K562 (cell line): ENCODE results near the gene MYO10. TPM values are rescaled to one million over a fixed set of nuclear protein-coding genes. Genes with fewer than 3 reads are reported as not detected.
"Not testable (repeated sequence)": the region's sequence is repeated elsewhere in the genome, so short reads cannot be mapped to it uniquely, and the experiment has no call there.

Experiments
- ATAC-seq: fragments of 200-7000 bp; cut with Tn5 transposase; 3 replicates; pipeline ENCODE4 v1.9.1; 2020; ENCODE audit warnings: moderate library complexity
- BruUV-seq: library from RNA; stranded (reverse); fragments of 400-500 nt; replicated peaks from 2 replicates; lab custom pipeline; 2021; lab: Mats Ljungman, UMichigan
- CTCF ChIA-PET: fragments of 300-600 bp; formaldehyde crosslinking; extraction: SDS; loops from one replicate; lab custom pipeline; 2021; ENCODE audit warnings: low intra/inter-chr PET ratio; lab: Yijun Ruan, JAX
- POLR2A ChIA-PET: fragments of 300-600, 350-650 bp; sonication (Branson Sonifier 250); formaldehyde crosslinking; extraction: SDS; loops from one replicate; lab custom pipeline; 2021; ENCODE audit warnings: antibody characterized with exemption, inconsistent platforms; lab: Yijun Ruan, JAX
- DNase-seq, 4 experiments: peaks; one replicate each; pipeline versions ENCODE4 v3.0.0 to v3.0.0-alpha.2; 2011 to 2018; ENCODE audit warnings: low spot score in 3 of 4, mixed read lengths in 3 of 4; ENCODE audit errors: extremely low read depth in 1 of 4
- FAIRE-seq: peaks from 2 replicates; lab custom pipeline; 2011; peaks lifted over from hg19 to GRCh38; lab: Jason Lieb, UNC
- H2AFZ ChIP-seq: 2 replicates; pipeline ENCODE4 v1.6.0; 2011; ENCODE audit warnings: low read depth, low read length, control low read depth, inconsistent platforms
- H3K27ac ChIP-seq: fragments of 200-600 bp; 3 replicates; pipeline ENCODE4 v1.8.0; 2011; ENCODE audit warnings: low read depth, mild to moderate bottlenecking, control low read depth, inconsistent platforms, low read length, moderate library complexity, mixed read lengths; ENCODE audit errors: extremely low read depth
- H3K27me3 ChIP-seq, 2 experiments: fragments of 300-600 bp in 1 of 2; 2 replicates in 1 of 2; 3 replicates in 1 of 2; pipeline versions ENCODE4 v1.6.0 to v1.8.0; 2011; ENCODE audit warnings: inconsistent platforms in 2 of 2, low read length in 2 of 2, mild to moderate bottlenecking in 1 of 2, mixed read lengths in 1 of 2, moderate library complexity in 1 of 2; ENCODE audit not compliant: control insufficient read depth in 2 of 2, insufficient read depth in 2 of 2
- H3K36me3 ChIP-seq: fragments of 300-600 bp; 3 replicates; pipeline ENCODE4 v1.8.0; 2011; ENCODE audit warnings: mild to moderate bottlenecking, low read length, inconsistent platforms; ENCODE audit not compliant: control insufficient read depth, insufficient read depth
- H3K4me1 ChIP-seq, 2 experiments: fragments of 200-600 bp in 1 of 2; replicated peaks in 1 of 2; 2 replicates in 1 of 2; 3 replicates in 1 of 2; pipeline versions ENCODE4 v1.5.1 to v1.8.0; 2011; ENCODE audit warnings: inconsistent platforms in 2 of 2, low read length in 2 of 2, mild to moderate bottlenecking in 1 of 2, mixed read lengths in 1 of 2, moderate library complexity in 1 of 2; ENCODE audit not compliant: control insufficient read depth in 2 of 2, insufficient read depth in 2 of 2
- H3K4me2 ChIP-seq: 2 replicates; pipeline ENCODE4 v1.6.1; 2011; ENCODE audit warnings: low read length, control low read depth, inconsistent platforms, mixed read lengths; ENCODE audit not compliant: insufficient read depth
- H3K4me3 ChIP-seq: fragments of 200-600 bp; sonication (generic), shearing (Covaris generic); 2 replicates; pipeline ENCODE4 v1.5.1; 2016; ENCODE audit warnings: control low read depth, inconsistent platforms
- H3K79me2 ChIP-seq: fragments of 200-600 bp; 3 replicates; pipeline ENCODE4 v1.8.0; 2011; ENCODE audit warnings: low read length, inconsistent platforms; ENCODE audit not compliant: control insufficient read depth, insufficient read depth
- H3K9ac ChIP-seq, 2 experiments: 2 replicates each; pipeline versions ENCODE4 v1.6.0 to v1.6.1; 2011; ENCODE audit warnings: low read depth in 2 of 2, low read length in 2 of 2, control low read depth in 1 of 2, inconsistent platforms in 1 of 2, mild to moderate bottlenecking in 1 of 2, mixed read lengths in 1 of 2; ENCODE audit not compliant: insufficient read depth in 1 of 2
- H3K9me1 ChIP-seq: one replicate; pipeline ENCODE4 v1.6.0; 2011; ENCODE audit warnings: inconsistent platforms, mild to moderate bottlenecking, low read length, moderate library complexity; ENCODE audit not compliant: control insufficient read depth, insufficient read depth
- H3K9me3 ChIP-seq: replicated peaks from 2 replicates; pipeline ENCODE4 v1.5.1; 2011; ENCODE audit warnings: low read depth, low read length, inconsistent platforms; ENCODE audit not compliant: control insufficient read depth, insufficient read depth
- H4K20me1 ChIP-seq: replicated peaks from 2 replicates; pipeline ENCODE4 v1.6.1; 2011; ENCODE audit warnings: low read length, inconsistent platforms, mixed read lengths; ENCODE audit not compliant: control insufficient read depth, insufficient read depth
- ASH1L ChIP-seq: fragments of 450-650 bp; IDR thresholded peaks from 2 replicates; pipeline ENCODE4 v1.6.1; 2018; ENCODE audit warnings: borderline replicate concordance, mild to moderate bottlenecking, low read depth; ENCODE audit not compliant: partially characterized antibody
- KHSRP ChIP-seq: fragments of 450-650 bp; IDR thresholded peaks from 2 replicates; pipeline ENCODE4 v1.6.1; 2017
- RCOR1 ChIP-seq, 2 experiments: IDR thresholded peaks; 2 replicates each; pipeline ENCODE4 v1.6.1; 2012; ENCODE audit warnings: low read depth in 2 of 2, low read length in 2 of 2, borderline replicate concordance in 1 of 2, improper control_type of control experiment in 1 of 2
- SIN3A ChIP-seq, 2 experiments: fragments of 150-350 bp in 1 of 2; IDR thresholded peaks; 2 replicates each; pipeline ENCODE4 v1.6.1; 2011 to 2016; ENCODE audit warnings: borderline replicate concordance in 2 of 2, low read depth in 2 of 2, low read length in 2 of 2, mild to moderate bottlenecking in 2 of 2, moderate library complexity in 2 of 2; ENCODE audit not compliant: control insufficient read depth in 1 of 2
- TAF7 ChIP-seq: fragments of 450-650 bp; IDR thresholded peaks from 2 replicates; pipeline ENCODE4 v1.6.1; 2016; ENCODE audit warnings: missing genetic modification characterization, missing compliant biosample characterization
- ZNF232 ChIP-seq: sonication (generic); formaldehyde crosslinking; IDR thresholded peaks from 2 replicates; pipeline ENCODE4 v1.8.0; 2022; ENCODE audit warnings: mild to moderate bottlenecking, missing genetic modification reagents
- ZNF766 ChIP-seq: fragments of 200-800 bp; sonication (Bioruptor generic); conservative IDR thresholded peaks from 2 replicates; pipeline ENCODE4 v1.6.1; 2016; ENCODE audit warnings: missing genetic modification characterization, missing compliant biosample characterization
- WGBS: fragments of 100-300 bp; shearing (Covaris generic); methylation state at CpG from one replicate; pipeline ENCODE4 v1.1.6; 2016; ENCODE audit warnings: low coverage, mixed read lengths; ENCODE audit not compliant: insufficient coverage; ENCODE audit errors: missing lambda C conversion rate; 5-methylcytosine and 5-hydroxymethylcytosine counted together
- in situ Hi-C: fragments of 300-500 bp; cut with MboI; formaldehyde crosslinking; loops from 4 replicates; pipeline ENCODE4 v1.15.0; 2018; ENCODE audit warnings: inconsistent platforms, mixed read lengths
- intact Hi-C: fragments of 100-400 bp; cut with micrococcal nuclease; formaldehyde crosslinking; loops from 2 replicates; pipeline ENCODE4 v1.14.2; 2022
- polyA plus RNA-seq, 8 experiments: library from polyadenylated mRNA; depleted of rRNA in 4 of 8; stranded (reverse) in 5 of 8; unstranded in 3 of 8; fragments of >200 nt; fragmentation: Nextera tagmentation in 2 of 8; fragmentation: Illumina TruSeq in 1 of 8; extraction: Ambion mirVana in 2 of 8; extraction: Trizol in 1 of 8; gene quantifications; 2 replicates each; pipeline versions ENCODE4 v1.2.1 to v1.2.3, GENCODE V29; 2011 to 2014; ENCODE audit warnings: inconsistent platforms in 1 of 8, missing spikeins in 1 of 8
- total RNA-seq, 7 experiments: library from RNA; depleted of rRNA in 6 of 7; stranded (reverse); fragments of >200 nt in 6 of 7; fragmentation: Illumina TruSeq in 2 of 7; extraction: Trizol in 2 of 7; gene quantifications; 2 replicates each; pipeline versions ENCODE4 v1.2.1 to v1.2.3, GENCODE V29; 2011 to 2021; ENCODE audit warnings: low replicate concordance in 1 of 7
- TF ChIP-seq, protein P1 (sequence below): fragments of 250-450 bp; sonication (Bioruptor Pico); IDR thresholded peaks from 2 replicates; pipeline ENCODE4 v1.4.0; 2020; ENCODE audit warnings: mild to moderate bottlenecking, moderate library complexity
- TF ChIP-seq, protein P2 (sequence below): fragments of 250-450 bp; sonication (Bioruptor Pico); IDR thresholded peaks from 2 replicates; pipeline ENCODE4 v1.4.0; 2020; ENCODE audit warnings: borderline replicate concordance

The MYO10 gene
- total and polyA plus RNA-seq, 9 of the 15 experiments (the other 6 are each of a cell fraction or from before 2014, with no cell fraction given): 0.04 to 0.24 TPM; not detected in 7

DNA sequence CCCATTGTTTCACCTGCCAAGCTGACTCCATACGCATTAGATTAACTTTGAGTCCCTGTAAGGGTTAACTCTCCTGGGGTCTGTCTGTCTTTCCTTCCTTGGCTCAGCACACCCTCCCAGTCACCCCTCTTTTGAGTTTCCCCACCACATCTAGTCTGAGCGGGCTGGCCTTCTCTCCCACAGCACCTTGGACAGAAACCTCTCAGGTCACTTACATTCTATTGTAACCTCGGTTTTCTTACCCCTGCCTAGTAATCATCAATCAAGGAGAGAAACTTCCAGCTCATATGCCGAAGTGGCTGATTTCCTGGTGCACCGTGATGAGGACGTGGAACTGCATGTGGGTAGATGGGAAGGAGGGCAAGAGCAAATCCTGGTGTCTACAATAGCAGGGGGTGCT lies 102.1 kb downstream of the MYO10 start:
- no TSS peak for BruUV-seq
- intact Hi-C loops: no loop called here

DNA sequence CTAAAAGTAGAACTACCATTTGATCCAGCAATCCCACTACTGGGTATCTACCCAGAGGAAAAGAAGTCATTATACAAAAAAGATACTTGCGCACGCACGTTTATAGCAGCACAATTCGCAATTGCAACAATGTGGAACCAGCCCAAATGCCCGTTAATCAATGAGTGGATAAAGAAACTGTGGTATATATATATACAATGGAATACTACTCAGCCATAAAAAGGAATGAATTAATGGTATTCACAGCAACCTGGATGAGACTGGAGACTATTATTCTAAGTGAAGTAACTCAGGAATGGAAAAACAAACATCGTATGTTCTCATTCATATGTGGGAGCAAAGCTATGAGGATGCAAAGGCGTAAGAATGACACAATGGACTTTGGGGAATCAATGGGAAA lies 104.8 kb downstream of the MYO10 start:
- H3K4me2 ChIP-seq, H3K27me3 ChIP-seq, in situ Hi-C loops, DNase-seq, ATAC-seq, CTCF ChIA-PET, H3K4me1 ChIP-seq, FAIRE-seq, BruUV-seq, H3K9me1 ChIP-seq, H3K4me3 ChIP-seq, H3K79me2 ChIP-seq, H3K9ac ChIP-seq, H2AFZ ChIP-seq, H3K36me3 ChIP-seq, H4K20me1 ChIP-seq, intact Hi-C loops, H3K27ac ChIP-seq, H3K9me3 ChIP-seq, POLR2A ChIA-PET: not testable (repeated sequence)
- 2% methylated on average over 7 of the region's 7 CpGs for WGBS

More for the DNA sequence above, 102.1 kb downstream of the MYO10 start:
- H3K27ac ChIP-seq: no peak overlapping the region
- no peaks in the 10 kb centered on the region for H3K9me3 ChIP-seq
- no peak overlapping the region for H3K9ac ChIP-seq
- H4K20me1 ChIP-seq: no peaks in the 10 kb centered on the region
- H3K79me2 ChIP-seq: no peaks in the 10 kb centered on the region
- no peak for DNase-seq
- H3K4me2 ChIP-seq: no peak overlapping the region
- ATAC-seq: no peak
- no peaks in the 10 kb centered on the region for H3K27me3 ChIP-seq
- H3K36me3 ChIP-seq: no peaks in the 10 kb centered on the region
- in situ Hi-C loops: no loop called here
- TF ChIP-seq, protein P1, sequence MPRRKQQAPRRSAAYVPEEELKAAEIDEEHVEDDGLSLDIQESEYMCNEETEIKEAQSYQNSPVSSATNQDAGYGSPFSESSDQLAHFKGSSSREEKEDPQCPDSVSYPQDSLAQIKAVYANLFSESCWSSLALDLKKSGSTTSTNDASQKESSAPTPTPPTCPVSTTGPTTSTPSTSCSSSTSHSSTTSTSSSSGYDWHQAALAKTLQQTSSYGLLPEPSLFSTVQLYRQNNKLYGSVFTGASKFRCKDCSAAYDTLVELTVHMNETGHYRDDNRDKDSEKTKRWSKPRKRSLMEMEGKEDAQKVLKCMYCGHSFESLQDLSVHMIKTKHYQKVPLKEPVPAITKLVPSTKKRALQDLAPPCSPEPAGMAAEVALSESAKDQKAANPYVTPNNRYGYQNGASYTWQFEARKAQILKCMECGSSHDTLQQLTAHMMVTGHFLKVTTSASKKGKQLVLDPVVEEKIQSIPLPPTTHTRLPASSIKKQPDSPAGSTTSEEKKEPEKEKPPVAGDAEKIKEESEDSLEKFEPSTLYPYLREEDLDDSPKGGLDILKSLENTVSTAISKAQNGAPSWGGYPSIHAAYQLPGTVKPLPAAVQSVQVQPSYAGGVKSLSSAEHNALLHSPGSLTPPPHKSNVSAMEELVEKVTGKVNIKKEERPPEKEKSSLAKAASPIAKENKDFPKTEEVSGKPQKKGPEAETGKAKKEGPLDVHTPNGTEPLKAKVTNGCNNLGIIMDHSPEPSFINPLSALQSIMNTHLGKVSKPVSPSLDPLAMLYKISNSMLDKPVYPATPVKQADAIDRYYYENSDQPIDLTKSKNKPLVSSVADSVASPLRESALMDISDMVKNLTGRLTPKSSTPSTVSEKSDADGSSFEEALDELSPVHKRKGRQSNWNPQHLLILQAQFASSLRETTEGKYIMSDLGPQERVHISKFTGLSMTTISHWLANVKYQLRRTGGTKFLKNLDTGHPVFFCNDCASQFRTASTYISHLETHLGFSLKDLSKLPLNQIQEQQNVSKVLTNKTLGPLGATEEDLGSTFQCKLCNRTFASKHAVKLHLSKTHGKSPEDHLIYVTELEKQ (CRISPR knock-in tag): no peak
- TF ChIP-seq ZNF232 (CRISPR knock-in tag) (no peak), RCOR1 (IDR thresholded peaks at IDR 0.05; ENCODE audit: borderline replicate concordance in 1 of 2, low read depth in 2 of 2, low read length in 2 of 2) (no peak), KHSRP (no peak), SIN3A (IDR thresholded peaks at IDR 0.05; ENCODE audit: borderline replicate concordance in 2 of 2, control insufficient read depth in 1 of 2, low read depth in 2 of 2, low read length in 2 of 2) (no peak), ASH1L (no peak), ZNF766 (no peak), TAF7 (tag) (no peak)
- TF ChIP-seq, protein P2, sequence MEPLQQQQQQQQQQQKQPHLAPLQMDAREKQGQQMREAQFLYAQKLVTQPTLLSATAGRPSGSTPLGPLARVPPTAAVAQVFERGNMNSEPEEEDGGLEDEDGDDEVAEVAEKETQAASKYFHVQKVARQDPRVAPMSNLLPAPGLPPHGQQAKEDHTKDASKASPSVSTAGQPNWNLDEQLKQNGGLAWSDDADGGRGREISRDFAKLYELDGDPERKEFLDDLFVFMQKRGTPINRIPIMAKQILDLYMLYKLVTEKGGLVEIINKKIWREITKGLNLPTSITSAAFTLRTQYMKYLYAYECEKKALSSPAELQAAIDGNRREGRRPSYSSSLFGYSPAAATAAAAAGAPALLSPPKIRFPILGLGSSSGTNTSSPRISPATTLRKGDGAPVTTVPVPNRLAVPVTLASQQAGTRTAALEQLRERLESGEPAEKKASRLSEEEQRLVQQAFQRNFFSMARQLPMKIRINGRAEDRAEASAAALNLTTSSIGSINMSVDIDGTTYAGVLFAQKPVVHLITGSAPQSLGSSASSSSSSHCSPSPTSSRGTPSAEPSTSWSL: no peak
- H3K9me1 ChIP-seq: no peaks in the 10 kb centered on the region
- no peaks in the 10 kb centered on the region for H3K4me1 ChIP-seq
- FAIRE-seq: no peak
- H2AFZ ChIP-seq: no peak overlapping the region
- ChIA-PET POLR2A (no interaction called here), CTCF (no interaction called here)
- 4% methylated on average over 6 of the region's 6 CpGs for WGBS
- no peak overlapping the region for H3K4me3 ChIP-seq
